ENCODE results near the gene FBXO45.

The FBXO45 gene

GRCh38 chr3:196525141-196525540 is 43.3 kb upstream of the FBXO45 start:
- H3K4me1 ChIP-seq, result no peaks in the 10 kb centered on the region
- no peaks in the 10 kb centered on the region for H3K27me3 ChIP-seq
- H3K4me3 ChIP-seq (ENCODE audit: low read depth, low read length), result no peak overlapping the region
- DNase-seq, result no peak
- no peaks in the 10 kb centered on the region; the same call in 1 of the 2 replicates for H3K36me3 ChIP-seq
- TF ChIP-seq CTCF (IDR thresholded peaks at IDR 0.05; ENCODE audit: low read depth, low read length), result no peak
- peaks cover 5% of the 10 kb centered on the region for H3K9me3 ChIP-seq

GRCh38 chr3:196528639-196529233 is 39.7 kb upstream of the FBXO45 start:
- peak; percentile 46 for TF ChIP-seq CTCF (IDR thresholded peaks at IDR 0.05; ENCODE audit: low read depth, low read length)
- peak overlapping the region; percentile 54 for H3K4me3 ChIP-seq (ENCODE audit: low read depth, low read length)
- no peaks in the 10 kb centered on the region for H3K27me3 ChIP-seq

GRCh38 chr3:196531418-196531817 is 37.0 kb upstream of the FBXO45 start:
- Histone ChIP-seq H3K4me3 (ENCODE audit: low read depth, low read length) (no peak overlapping the region), H3K4me1 (no peaks in the 10 kb centered on the region), H3K9me3 (no peaks in the 10 kb centered on the region), H3K36me3 (no peaks in the 10 kb centered on the region), H3K27me3 (no peaks in the 10 kb centered on the region)
- no peak for DNase-seq
- TF ChIP-seq CTCF (IDR thresholded peaks at IDR 0.05; ENCODE audit: low read depth, low read length), result no peak

More at GRCh38 chr3:196528639-196529233, 39.7 kb upstream of the FBXO45 start:
- DNase-seq, result peak; percentile 82
- Histone ChIP-seq H3K36me3 (no peaks in the 10 kb centered on the region), H3K9me3 (no peaks in the 10 kb centered on the region), H3K4me1 (no peaks in the 10 kb centered on the region)

- Histone ChIP-seq H3K4me1 (no peaks in the 10 kb centered on the region), H3K36me3 (no peaks in the 10 kb centered on the region), H3K27me3 (no peaks in the 10 kb centered on the region), H3K9me3 (no peaks in the 10 kb centered on the region), H3K4me3 (ENCODE audit: low read depth, low read length) (no peak overlapping the region; the same call in 1 of the 2 replicates)
- TF ChIP-seq CTCF (IDR thresholded peaks at IDR 0.05; ENCODE audit: low read depth, low read length), result no peak
- DNase-seq, result peak; percentile 16
Measured at GRCh38 chr3:196533260-196533681, 35.2 kb upstream of the FBXO45 start.

GRCh38 chr3:196537319-196537984 is 31.0 kb upstream of the FBXO45 start:
- peak; percentile 71 for TF ChIP-seq CTCF (IDR thresholded peaks at IDR 0.05; ENCODE audit: low read depth, low read length)
- Histone ChIP-seq H3K9me3 (no peaks in the 10 kb centered on the region), H3K4me1 (no peaks in the 10 kb centered on the region), H3K4me3 (ENCODE audit: low read depth, low read length) (no peak overlapping the region), H3K27me3 (no peaks in the 10 kb centered on the region), H3K36me3 (no peaks in the 10 kb centered on the region)
- DNase-seq, result peak; percentile 40
